NCI-H82 (cell line): Measurements from ENCODE around the gene SHLD2.
"Not testable (repeated sequence)": the region's sequence is repeated elsewhere in the genome, so short reads cannot be mapped to it uniquely, and the experiment has no call there.

Source experiments
- DNase-seq: peaks from one replicate; lab custom pipeline; 2025; lab: John Stamatoyannopoulos, UW

SHLD2 gene

DNA sequence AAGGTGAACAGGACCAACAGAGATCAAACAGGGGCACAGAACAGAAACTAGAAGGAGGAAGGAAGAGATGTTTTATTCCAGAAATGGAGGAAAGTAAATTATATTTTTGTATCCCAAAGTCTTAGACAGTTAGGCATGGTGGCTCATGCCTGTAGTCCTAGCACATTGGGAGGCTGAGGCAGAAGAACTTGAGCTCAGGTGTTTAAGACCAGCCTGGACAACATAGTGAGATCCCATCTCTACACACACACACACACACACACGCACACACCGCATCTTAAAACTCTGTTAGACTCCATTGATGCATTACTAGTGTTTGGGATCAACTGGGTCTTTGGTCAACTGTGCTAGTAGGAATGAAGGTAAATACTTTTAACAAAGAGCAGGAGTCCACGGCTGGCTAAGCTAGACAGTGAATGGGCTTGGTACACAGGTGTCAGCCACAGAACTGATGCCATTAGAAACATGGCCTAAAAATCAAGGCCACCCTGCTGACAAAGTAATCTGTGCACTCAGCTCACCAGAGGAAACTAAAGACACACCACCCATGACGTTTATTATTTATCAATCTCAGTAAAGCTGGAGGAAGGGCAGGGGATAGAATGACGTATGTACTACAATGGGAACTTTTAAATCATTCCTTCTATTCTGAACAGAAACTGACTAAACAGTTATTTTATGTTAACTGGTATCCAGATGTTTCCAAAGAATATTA lies 11.3 kb upstream of the SHLD2 start:
- DNase-seq, result not testable (repeated sequence)

DNA sequence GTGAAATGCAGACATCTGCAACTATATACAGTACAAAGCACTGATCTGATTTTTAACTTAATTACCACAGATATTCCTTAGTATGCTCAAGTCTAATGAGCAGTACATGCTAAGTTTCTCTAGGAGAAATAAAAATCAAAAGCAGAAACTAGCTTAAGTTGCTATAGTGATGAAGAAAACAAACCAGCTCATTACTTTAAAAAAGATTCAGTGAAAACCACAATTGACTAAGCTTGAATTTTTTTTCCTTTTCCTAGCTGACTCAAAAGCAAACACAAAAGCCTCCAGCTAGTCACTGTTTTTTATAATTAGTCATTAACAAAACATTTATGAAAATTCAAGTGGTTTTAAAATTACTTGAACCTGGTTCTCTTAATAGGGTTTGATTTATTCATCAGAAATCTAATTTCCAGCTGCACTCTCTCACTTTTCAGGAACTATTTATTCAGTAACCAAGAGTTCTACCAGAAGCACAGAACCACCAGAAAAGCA lies 10.7 kb upstream of the SHLD2 start:
- not testable (repeated sequence) for DNase-seq

DNA sequence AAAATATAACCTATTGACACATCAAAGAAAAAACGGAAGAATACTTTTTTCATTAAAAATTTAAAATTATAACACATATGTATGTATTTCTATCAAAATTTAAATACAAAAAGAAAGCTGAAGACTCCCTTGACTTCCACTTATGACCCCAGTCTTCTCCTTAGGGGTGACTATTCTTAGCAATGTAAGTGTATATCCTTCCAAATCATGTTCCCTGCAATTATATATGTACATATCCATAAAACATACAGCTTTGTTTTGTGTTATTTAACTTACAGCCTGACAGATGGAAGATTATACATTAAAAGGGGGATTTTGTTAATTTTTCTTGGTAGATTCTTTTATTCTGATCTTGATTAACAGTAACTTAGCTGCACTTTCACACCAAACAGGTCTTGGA lies 9.5 kb upstream of the SHLD2 start:
- DNase-seq, result no peak

DNA sequence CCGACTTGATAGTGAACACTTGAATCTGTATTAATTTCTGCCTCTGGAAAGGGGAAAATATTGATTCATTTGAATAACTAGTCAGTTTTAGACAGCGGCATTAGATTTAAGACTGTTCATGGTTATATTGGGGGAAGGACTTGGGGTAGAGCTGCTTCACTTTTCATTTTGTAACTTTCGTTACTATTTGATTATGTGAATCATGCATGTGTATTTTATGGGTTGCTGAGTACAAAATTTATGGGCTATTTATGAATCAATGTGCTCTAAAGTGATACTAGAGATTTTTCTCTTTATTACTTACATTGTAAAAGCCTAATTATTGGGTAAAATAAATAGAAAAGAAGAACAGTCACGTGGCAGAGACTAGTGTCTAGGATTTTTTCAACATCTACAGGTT lies 5.3 kb upstream of the SHLD2 start:
- no peak for DNase-seq

DNA sequence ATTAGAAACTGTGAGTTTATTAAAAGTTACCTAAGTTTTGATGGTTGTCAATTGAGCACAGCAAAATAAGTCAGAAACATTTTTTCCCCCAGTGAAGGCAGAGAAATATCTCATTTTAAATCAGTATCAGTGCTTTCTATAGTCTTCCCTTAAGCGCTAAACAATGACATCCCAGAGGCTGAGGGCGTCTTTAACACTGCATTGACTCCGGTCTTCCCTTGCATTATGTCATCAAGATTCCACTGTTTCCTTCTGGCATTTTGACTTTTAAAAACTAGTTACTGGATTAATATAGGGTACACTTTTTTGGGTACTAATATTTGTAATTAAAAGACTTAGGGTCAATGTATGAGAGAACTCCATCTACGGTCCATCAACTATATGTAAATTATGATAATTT lies 4.2 kb upstream of the SHLD2 start:
- no peak for DNase-seq

DNA sequence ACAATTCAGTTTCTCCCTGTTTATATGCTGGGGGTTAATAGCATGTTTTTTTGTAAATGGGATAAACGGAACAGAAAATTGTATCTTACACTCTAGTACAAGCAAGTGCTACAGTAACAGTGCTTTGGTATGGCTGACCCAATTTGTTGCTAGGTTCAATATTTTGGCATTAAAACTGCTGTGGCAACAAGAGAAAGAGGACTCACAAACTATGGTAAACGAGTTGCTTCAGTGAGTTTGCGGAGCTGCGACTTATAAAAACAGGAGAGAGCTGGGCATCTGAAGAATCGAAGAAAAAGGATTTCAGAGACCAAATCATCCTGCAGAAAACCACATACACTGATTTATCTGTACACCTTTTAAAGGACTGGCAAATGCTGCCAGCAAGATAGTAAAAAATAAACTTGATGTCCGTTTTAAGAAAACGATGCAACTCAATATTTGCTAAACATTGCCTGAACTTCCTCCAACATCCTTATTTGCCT lies 2.6 kb upstream of the SHLD2 start:
- no peak for DNase-seq

DNA sequence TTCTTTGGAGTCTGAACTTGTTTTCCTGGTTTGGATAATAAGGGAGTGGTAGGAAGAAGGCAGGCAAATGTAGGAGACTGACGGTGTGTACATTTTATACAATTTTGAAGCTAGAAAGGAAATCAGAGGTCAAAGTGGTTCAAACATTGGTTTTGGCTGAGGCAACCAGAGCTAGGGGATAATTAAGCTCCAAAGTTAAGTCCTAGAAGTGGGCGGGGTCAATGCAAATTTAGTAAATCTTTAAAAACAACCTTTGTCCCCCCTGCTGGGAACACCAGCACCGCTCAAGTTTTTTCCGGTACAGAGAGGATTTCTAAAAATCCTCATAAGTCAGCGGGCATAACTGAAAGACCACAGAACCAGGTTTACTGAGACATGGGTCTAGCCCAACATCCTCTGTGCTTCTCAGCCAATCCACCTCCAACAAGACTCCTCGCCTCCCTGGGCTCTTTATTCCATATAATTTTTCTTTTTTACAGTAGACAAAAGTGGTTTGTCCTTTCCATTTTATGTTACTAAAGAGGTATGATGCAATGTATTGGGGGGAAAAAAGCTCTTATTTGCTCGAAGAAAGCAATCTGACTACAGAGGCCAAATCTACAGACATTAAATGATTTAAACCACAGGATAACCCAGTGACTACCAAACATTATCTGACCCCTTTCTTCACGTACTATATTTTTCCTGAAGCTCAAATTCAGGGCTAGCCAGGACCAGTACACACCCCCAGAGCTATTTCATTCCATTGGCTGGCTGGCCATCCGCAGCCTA lies 2.0 kb upstream of the SHLD2 start:
- peak; percentile 74 for DNase-seq

DNA sequence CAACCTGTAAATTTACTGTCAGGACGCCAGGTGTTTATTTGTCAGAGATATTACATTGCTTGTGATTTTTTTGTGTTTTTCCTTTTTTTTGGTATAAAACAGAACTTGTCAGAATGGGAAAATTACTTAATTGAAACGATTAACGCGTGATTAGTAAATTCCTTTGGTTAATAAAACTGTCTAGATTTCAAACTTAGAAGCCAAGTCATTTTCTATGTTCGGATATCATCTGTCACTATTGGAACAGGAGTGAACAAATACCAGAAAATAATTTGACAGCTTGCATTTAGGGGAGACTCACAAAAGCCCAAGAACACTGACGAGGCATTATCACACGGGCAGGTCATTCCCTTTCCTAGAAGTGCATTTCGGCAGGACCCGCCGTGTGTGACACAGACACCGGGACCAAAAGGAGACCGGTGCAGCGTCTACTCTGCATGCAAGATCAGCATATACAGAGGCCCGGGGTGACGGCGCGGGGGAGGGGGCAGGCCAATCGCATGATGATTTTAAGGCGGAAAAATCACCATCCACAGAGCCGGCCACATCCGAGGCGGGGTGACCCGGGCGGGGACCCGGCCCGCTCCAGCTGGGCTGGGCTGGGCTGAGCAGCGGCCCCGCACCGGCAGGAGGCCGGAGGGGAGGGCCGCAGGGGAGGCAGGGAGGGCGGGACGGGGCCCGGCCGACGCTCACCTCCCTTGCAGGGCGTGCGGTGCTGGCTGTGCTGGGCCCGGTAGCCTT lies 1.2 kb upstream of the SHLD2 start:
- DNase-seq, result peak; percentile 68

DNA sequence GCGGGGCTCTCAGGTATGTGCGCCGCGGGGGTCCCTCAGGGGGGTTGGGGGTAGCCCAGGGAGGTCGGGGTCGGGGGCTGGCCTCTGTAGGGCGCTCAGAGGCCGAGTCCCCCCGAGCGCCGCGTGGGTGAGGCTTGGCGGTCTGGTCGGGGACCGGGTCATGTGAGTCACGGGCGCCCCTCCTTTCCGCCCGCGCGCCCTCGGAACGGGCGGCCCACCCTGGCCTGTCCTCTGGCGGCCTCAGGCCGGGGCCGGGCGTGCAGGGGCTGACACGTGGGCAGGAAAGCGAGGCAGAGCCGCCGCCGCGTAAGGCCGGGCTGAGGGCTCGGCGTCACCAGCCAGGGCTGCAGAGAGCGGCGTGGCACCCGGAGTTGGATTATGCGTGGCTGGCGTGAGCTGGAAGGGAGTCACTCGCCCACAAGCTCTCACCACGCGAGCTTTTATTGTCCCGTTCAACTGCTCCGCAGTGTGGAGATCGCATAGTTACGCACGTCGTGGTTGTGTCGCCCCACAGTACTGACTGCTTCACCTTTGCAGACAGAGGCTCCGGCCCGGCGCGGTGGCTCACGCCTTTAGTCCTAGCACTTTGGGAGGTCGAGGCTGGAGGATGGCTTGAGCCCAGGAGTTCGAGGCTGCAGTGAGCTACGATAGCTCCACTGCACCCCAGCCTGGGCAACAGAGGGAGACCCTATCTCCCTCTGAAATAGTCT lies 385 bp downstream of the SHLD2 start:
- peak; percentile 83 for DNase-seq

DNA sequence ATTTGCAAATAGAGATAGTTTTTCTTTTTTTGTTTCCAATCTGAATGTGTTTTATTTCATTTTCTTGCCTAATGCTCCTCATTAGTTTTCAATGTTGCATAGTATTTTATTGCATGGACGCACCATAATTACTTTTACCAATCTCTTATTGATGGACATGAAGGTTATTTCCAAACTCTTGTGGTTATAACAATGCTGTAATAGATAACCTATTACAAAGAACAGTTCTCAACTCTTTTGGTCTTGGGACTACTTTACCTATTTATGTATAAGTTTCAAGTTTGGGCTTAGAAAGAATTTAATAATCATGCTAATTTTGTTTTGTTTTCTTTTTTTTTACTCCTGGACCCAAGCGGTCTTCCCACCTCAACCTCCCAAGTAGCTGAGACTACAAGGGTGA lies 7.0 kb downstream of the SHLD2 start:
- no peak for DNase-seq

DNA sequence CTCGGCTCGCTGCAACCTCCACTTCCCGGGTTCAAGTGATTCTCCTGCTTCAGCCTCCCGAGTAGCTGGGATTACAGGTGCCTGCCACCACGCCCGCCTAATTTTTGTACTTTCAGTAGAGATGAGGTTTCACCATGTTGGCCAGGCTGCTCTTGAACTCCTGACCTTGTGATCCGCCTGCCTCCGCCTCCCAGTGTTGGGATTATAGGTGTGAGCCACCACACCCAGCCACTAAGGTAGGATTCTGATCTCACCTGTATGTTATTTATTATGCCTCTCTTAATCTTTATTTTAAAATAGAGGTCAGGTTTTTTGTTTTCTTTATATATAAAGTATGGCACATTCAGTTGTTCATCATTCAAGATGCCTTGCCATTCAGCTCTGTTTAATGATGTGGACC lies 9.7 kb downstream of the SHLD2 start:
- not testable (repeated sequence) for DNase-seq

DNA sequence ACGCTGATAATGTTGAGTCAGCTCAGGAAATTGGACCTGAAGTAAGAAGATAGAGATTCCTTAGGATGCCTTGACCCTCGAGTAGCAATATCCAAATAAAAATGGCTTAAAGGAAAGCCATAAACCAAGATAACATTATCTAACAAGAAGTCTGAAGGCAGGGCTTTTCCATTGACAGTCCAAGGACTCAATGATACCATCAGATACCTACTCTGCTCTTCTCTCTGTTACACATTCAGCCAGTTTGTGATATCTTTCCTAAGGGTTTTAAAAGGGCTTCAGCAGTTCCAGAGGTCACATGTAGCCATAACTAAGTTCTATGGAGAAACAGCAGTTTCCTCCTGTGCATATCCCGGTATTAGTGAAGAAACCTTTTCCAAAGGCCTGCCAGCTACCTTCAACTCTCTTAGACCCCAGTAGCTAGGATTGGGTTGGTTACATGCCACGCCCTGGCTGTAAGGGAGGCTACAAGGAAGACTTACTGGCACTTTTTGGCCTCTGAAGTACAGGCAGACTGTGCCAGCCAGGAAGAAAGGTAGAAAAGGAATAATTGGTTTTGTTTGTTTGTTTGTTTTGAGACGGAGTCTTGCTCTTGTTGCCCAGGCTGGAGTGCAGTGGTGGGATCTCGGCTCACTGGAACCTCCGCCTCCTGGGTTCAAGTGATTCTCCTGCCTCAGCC lies 10.6 kb downstream of the SHLD2 start:
- no peak for DNase-seq

DNA sequence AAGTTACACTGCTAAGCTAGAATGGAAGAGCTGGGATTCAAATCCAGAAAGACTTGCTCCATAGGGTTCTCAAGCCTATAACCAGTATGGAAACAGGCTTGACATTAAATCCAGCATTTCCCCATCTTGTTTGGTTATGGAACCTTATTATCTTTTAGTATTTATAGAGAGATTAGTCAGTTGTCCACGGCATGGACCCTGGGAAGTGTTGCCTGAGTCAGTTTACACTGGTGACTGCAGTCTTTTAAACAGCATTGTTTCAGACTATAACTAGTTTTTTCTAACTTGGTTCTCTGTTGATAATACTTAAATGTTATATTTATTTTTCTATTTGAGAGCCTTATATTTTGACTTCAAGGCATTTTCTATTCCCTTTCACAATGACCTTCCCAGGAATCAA lies 23.1 kb downstream of the SHLD2 start:
- DNase-seq, result not testable (repeated sequence)

DNA sequence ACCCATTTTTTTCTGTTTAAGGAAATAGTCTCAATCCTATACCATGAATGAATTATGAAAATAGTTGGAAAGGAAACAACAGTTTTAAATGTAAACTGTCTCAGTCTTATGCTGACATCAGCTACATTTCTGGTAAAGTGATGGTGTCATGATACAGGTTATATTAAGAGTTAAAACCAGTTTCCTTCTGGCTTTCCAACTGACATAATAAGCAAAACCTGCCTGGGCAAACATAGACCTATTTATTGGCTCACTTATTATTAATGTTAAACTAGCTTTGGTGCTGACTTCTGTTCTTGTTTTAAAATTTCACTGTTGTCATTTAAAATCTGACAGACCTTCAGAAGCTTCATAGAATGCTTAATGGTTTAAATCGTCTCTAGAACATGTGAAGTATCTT lies 24.0 kb downstream of the SHLD2 start:
- DNase-seq, result not testable (repeated sequence)

DNA sequence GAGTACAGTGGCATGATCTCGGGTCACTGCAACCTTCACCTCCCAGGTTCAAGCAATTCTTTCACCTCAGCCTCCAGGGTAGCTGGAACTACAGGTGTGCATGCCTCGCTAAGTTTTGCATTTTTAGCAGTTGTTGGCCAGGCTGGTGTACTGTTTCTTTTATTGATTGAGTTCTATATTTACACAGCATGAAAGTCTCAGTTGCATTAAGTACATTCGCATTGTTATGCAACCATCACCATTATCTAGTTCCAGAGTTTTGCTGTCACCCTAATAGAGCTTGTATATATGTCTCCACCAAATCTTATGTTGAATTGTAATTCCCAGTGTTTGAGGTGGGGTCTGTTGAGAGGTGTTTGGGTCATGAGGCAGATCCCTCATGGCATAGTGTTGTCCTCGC lies 28.3 kb downstream of the SHLD2 start:
- not testable (repeated sequence) for DNase-seq

DNA sequence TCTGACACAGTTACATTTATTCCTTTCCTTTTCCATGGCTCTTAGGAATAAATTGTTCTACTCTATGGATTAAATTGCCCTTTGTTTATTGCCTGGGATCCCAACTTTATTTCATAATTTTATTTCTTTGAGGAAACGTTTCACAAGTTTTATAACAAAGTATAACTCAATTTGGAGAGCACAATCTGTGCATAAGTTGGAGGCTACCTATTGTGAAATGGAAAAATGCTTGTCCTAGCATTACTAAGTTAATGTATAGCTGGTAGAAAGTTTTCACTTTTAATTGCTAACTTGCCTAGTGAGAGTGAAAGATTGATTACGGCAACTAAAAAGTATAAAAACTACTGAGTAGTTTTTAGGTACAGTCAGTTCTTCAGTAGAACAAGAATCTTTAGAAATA lies 32.0 kb downstream of the SHLD2 start:
- DNase-seq, result not testable (repeated sequence)

DNA sequence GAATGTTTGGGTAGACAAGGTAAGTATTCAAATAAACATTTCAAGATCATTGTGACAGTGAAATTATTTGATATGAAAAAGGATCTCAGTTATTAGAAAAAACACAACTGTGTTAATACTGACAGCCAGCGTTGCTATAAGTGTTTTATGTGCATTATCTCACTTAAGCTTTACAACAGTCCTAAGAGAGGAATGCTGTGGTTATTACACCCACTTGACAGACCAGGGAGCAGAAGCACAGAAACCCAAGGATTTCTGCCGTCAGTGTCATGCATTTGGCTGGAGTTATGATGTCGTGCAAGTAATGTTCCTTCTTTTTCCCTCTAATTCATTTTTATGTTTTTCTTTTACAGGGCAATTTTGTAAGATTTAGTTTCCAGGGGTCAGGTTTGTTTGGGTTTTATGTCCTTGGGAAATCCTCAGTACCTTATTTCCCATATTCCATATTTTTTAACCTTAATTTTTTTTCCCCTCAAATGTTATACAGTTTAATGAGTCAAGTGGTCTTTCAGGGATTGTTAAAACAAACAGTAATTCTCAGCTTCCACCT lies 32.7 kb downstream of the SHLD2 start:
- not testable (repeated sequence) for DNase-seq

DNA sequence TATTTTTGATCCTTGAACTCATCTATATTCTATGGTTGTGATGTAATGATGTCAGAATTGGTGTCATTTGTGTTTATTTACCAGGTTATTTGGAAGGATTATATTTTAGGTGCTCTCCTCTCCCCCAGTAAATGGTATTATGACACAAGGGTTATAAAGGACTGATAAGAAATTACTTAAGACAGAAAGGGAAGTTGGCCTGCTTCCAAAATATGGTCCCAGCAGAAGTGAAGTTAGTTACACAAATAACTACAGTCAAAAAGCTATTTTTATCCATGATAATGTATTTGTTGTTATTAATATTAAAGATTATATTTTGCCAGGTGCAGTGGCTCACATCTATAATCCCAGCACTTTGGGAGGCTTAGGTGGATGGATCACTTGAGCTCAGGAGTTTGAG lies 37.2 kb downstream of the SHLD2 start:
- DNase-seq, result not testable (repeated sequence)

DNA sequence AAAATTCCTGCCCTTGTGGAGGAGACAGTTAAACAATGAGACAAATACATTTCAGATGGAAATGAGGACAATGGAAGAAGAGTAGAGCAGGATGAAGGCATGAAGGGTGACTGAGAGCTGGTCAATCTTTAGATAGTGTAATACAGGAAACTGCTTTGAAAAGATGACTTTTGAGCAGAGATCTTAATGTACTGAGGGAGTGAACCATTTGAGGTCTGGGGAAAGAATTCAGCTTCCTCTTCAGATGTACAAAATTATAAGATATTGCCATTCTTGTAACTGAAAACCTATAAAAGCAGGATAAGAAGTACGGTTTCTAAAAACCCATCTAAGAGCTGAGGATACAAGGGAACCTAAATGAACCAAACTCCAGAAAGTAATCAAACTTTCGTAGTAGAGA lies 38.9 kb downstream of the SHLD2 start:
- not testable (repeated sequence) for DNase-seq

DNA sequence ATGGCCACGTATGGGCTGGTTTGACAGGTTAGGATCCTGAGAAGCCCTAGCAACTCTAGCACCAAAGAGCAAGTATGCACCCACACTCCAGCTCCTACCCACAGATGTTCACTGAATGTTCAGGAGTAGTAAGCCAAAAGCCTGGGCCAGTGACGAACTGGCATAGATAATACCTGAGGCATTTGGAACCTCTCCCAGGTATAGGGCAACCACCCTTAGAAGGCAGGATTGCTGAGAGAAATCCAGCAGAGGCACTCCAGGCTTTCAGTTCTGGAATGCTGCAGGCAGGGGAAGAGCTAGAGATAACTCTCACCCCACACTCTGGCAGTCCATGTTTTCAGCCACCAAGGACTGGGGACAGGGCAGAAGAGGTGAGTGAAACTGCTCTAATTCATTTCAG lies 39.4 kb downstream of the SHLD2 start:
- DNase-seq, result not testable (repeated sequence)

DNA sequence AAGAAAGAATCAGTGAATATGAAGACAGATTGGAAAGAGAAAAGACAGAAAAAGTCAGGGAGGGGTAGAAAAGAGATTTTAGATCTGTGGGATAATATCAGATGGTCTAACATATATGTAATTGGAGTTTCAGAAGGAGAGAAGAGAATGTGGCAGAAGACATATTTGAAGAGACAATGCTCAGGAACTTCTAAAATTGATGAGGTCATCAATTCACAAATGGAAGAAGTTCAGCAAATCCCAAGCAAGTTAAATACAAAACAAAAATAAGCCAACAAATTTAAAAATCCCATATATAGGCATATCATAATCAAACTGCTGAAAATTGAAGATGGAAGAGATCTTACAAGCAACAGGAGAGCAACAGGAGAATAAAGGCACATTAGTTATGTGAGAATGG lies 42.5 kb downstream of the SHLD2 start:
- not testable (repeated sequence) for DNase-seq
